Erythroblast (primary cell): ENCODE data around the gene OLFM4.

Experiments
- GATA1 ChIP-seq: IDR thresholded peaks from 2 replicates; pipeline ENCODE4 v1.6.1; 2011; ENCODE audit warnings: low read depth, mild to moderate bottlenecking, control low read depth, low read length, moderate library complexity
- POLR2A ChIP-seq: IDR thresholded peaks from 2 replicates; pipeline ENCODE4 v1.6.1; 2011; ENCODE audit warnings: mild to moderate bottlenecking, low read length

- TF ChIP-seq POLR2A, result no peak
- no peak for TF ChIP-seq GATA1
Observed at GRCh38 chr13:53079691-53080090, 51.1 kb downstream of the OLFM4 start.
